Measurements from ENCODE around the gene ATP11A.

Gene ATP11A

GRCh38 chr13:112896736-112897602 is 207.1 kb downstream of the ATP11A start:
- no peak for DNase-seq

- no peak for DNase-seq
Observed at GRCh38 chr13:112897603-112897955, 207.7 kb downstream of the ATP11A start.

- no peak for DNase-seq
Observed at GRCh38 chr13:112897956-112898620, 208.2 kb downstream of the ATP11A start.

GRCh38 chr13:112898621-112899280 is 208.9 kb downstream of the ATP11A start:
- no peak for DNase-seq

GRCh38 chr13:112899281-112900225 is 209.7 kb downstream of the ATP11A start:
- DNase-seq = no peak

- no peak for DNase-seq
Observed at GRCh38 chr13:112900226-112900600, 210.4 kb downstream of the ATP11A start.

GRCh38 chr13:112900691-112901091 is 210.9 kb downstream of the ATP11A start:
- no peak for DNase-seq

GRCh38 chr13:112902101-112902651 is 212.3 kb downstream of the ATP11A start:
- DNase-seq = no peak

GRCh38 chr13:112902669-112903068 is 212.8 kb downstream of the ATP11A start:
- DNase-seq = no peak

- DNase-seq = no peak
Observed at GRCh38 chr13:112903071-112903577, 213.3 kb downstream of the ATP11A start.

- DNase-seq = no peak
Observed at GRCh38 chr13:112903606-112904195, 213.9 kb downstream of the ATP11A start.

GRCh38 chr13:112904436-112904960 is 214.7 kb downstream of the ATP11A start:
- no peak for DNase-seq

GRCh38 chr13:112905086-112905485 is 215.2 kb downstream of the ATP11A start:
- DNase-seq = no peak

- DNase-seq = no peak
Observed at GRCh38 chr13:112905619-112905989, 215.8 kb downstream of the ATP11A start.

GRCh38 chr13:112905990-112906641 is 216.3 kb downstream of the ATP11A start:
- no peak for DNase-seq

- no peak for DNase-seq
Observed at GRCh38 chr13:112907286-112907685, 217.4 kb downstream of the ATP11A start.

GRCh38 chr13:112907871-112908331 is 218.1 kb downstream of the ATP11A start:
- DNase-seq = no peak

- no peak for DNase-seq
Observed at GRCh38 chr13:112908342-112908741, 218.5 kb downstream of the ATP11A start.

- no peak for DNase-seq
Observed at GRCh38 chr13:112910016-112910415, 220.2 kb downstream of the ATP11A start.

- DNase-seq = no peak
Observed at GRCh38 chr13:112910616-112911280, 220.9 kb downstream of the ATP11A start.

Data from CD4-positive, alpha-beta T cell treated with Interleukin-6 for 4 hours (primary cell).